OCI-LY7 (cell line): ENCODE results near the gene EHD4. TPM values are rescaled to one million over a fixed set of nuclear protein-coding genes. Genes with fewer than 3 reads are reported as not detected.

Experiments
- BruUV-seq: library from RNA; stranded (reverse); fragments of 400-500 nt; replicated peaks from 2 replicates; lab custom pipeline; 2021; lab: Mats Ljungman, UMichigan
- CTCF ChIA-PET: fragments of 300-600 bp; sonication (Branson Sonifier 250); formaldehyde crosslinking; loops from one replicate; lab custom pipeline; 2022; ENCODE audit warnings: antibody characterized with exemption; ENCODE audit not compliant: unreplicated experiment; lab: Charles Lee
- POLR2A ChIA-PET: fragments of 300-600 bp; sonication (Branson Sonifier 250); formaldehyde crosslinking; loops from one replicate; lab custom pipeline; 2022; ENCODE audit warnings: antibody characterized with exemption; lab: Charles Lee
- DNase-seq: peaks from one replicate; pipeline ENCODE4 v3.0.0-alpha.2; 2015; ENCODE audit warnings: low spot score
- H2AFZ ChIP-seq: fragments of 200-600 bp; sonication (generic), shearing (Covaris generic); 2 replicates; pipeline ENCODE4 v1.6.1; 2014; ENCODE audit warnings: mild to moderate bottlenecking, antibody characterized with exemption, low read length, moderate library complexity
- H3K27ac ChIP-seq: fragments of 200-600 bp; sonication (generic); 2 replicates; pipeline ENCODE4 v1.5.1; 2014; ENCODE audit warnings: mixed run types, low read depth, mild to moderate bottlenecking, moderate library complexity, low read length, inconsistent platforms; ENCODE audit not compliant: poor library complexity, severe bottlenecking
- H3K36me3 ChIP-seq: fragments of 200-600 bp; sonication (generic); 2 replicates; pipeline ENCODE4 v1.6.1; 2014; ENCODE audit warnings: mild to moderate bottlenecking, antibody characterized with exemption, low read length, moderate library complexity, mixed read lengths; ENCODE audit not compliant: insufficient read depth
- H3K4me1 ChIP-seq: fragments of 200-600 bp; sonication (generic); 2 replicates; pipeline ENCODE4 v1.5.1; 2014; ENCODE audit warnings: mild to moderate bottlenecking, low read length; ENCODE audit not compliant: insufficient read depth, poor library complexity, severe bottlenecking
- H3K4me2 ChIP-seq: fragments of 200-600 bp; sonication (generic); 2 replicates; pipeline ENCODE4 v1.6.1; 2014; ENCODE audit warnings: mild to moderate bottlenecking, low read length
- H3K4me3 ChIP-seq: fragments of 200-600 bp; sonication (generic); 2 replicates; pipeline ENCODE4 v1.5.1; 2014; ENCODE audit warnings: mild to moderate bottlenecking, low read depth, low read length; ENCODE audit not compliant: poor library complexity, severe bottlenecking
- H3K79me2 ChIP-seq: fragments of 200-600 bp; sonication (generic); 2 replicates; pipeline ENCODE4 v1.6.1; 2016; ENCODE audit warnings: low read depth, mild to moderate bottlenecking, low read length, moderate library complexity, mixed read lengths; ENCODE audit not compliant: insufficient read depth
- H3K9me2 ChIP-seq: fragments of 200-600 bp; sonication (generic); 2 replicates; pipeline ENCODE4 v1.6.1; 2016; ENCODE audit warnings: mild to moderate bottlenecking, low read length, mixed read lengths; ENCODE audit not compliant: insufficient read depth
- H3K9me3 ChIP-seq: fragments of 200-600 bp; sonication (generic); 2 replicates; pipeline ENCODE4 v1.6.1; 2014; ENCODE audit warnings: mild to moderate bottlenecking, mixed run types, low read length, mixed read lengths
- H4K20me1 ChIP-seq: fragments of 200-600 bp; sonication (generic); 2 replicates; pipeline ENCODE4 v1.6.1; 2014; ENCODE audit warnings: mild to moderate bottlenecking, antibody characterized with exemption, low read length, moderate library complexity, mixed read lengths; ENCODE audit not compliant: insufficient read depth
- EZH2phosphoT487 ChIP-seq: fragments of 200-600 bp; sonication (generic); IDR thresholded peaks from 2 replicates; pipeline ENCODE4 v1.6.1; 2018; ENCODE audit warnings: low read depth, borderline replicate concordance, mild to moderate bottlenecking, mixed run types, antibody characterized with exemption, low read length, moderate library complexity, mixed read lengths
- intact Hi-C: fragments of 100-400 bp; cut with micrococcal nuclease; formaldehyde crosslinking; loops from one replicate; pipeline ENCODE4 v1.10.0; 2022; ENCODE audit not compliant: unreplicated experiment
- total RNA-seq, 2 experiments: library from RNA; depleted of rRNA in 1 of 2; stranded (reverse); fragments of >200 nt in 1 of 2; shearing (Covaris generic) in 1 of 2; gene quantifications; 2 replicates each; pipeline ENCODE4 v1.2.3, GENCODE V29; 2014 to 2022
- TF ChIP-seq, protein P1 (sequence below): fragments of 200-600 bp; sonication (generic); conservative IDR thresholded peaks from 2 replicates; pipeline ENCODE4 v1.5.1; 2014; ENCODE audit warnings: mild to moderate bottlenecking, antibody characterized with exemption, low read length, moderate library complexity, mixed read lengths

Gene EHD4
- total RNA-seq, 2 experiments from 2014 or later, result 13.5 to 19.4 TPM

DNA sequence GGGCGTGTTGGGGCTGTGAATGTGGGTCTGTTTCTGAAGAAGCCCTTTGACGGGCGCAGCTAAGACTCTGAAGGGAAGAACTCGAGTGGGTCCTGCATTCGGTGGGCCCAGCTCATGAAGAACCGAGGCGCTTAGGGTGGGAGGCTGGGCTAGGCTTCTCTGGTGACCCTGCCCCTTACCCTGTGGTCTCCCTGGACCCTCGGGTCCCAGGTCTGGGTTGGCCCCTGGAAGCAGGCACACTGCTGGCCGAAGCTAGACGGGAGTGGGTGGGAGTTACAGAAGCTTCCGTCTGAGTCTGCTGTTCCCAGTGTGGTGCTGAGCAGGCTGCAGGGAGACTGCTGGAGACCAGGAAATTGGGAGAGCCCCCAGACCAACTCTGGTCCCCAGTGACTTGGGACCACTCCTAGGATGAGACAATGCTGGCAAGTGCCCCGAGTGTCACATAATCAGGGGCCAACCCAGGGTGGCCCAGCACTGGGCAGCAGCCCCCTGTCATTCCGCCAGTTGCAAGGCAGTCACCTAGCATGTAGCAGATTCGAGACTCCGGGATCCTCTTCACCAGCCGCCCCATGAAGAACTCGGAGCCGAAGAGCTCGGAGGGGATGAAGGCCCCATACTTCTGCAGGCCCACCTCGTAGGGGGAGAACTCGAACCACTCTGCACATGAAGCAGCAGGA, 16.7 kb upstream of the EHD4 start:
- intact Hi-C loops, result loop anchor here (1.0 kb wide), 3 partner anchors 70 to 148 kb away; no protein-coding TSS in a partner anchor
- DNase-seq, result no peak
- CTCF ChIA-PET, result interaction anchor here (1.0 to 1.6 kb wide), 2 partner anchors 68 to 71 kb away, joined by 3 to 4 read pairs; no protein-coding TSS in a partner anchor
- no peak for TF ChIP-seq EZH2phosphoT487
- TF ChIP-seq, protein P1, sequence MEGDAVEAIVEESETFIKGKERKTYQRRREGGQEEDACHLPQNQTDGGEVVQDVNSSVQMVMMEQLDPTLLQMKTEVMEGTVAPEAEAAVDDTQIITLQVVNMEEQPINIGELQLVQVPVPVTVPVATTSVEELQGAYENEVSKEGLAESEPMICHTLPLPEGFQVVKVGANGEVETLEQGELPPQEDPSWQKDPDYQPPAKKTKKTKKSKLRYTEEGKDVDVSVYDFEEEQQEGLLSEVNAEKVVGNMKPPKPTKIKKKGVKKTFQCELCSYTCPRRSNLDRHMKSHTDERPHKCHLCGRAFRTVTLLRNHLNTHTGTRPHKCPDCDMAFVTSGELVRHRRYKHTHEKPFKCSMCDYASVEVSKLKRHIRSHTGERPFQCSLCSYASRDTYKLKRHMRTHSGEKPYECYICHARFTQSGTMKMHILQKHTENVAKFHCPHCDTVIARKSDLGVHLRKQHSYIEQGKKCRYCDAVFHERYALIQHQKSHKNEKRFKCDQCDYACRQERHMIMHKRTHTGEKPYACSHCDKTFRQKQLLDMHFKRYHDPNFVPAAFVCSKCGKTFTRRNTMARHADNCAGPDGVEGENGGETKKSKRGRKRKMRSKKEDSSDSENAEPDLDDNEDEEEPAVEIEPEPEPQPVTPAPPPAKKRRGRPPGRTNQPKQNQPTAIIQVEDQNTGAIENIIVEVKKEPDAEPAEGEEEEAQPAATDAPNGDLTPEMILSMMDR, result no peak
- H3K36me3 ChIP-seq, result no peaks in the 10 kb centered on the region
- H4K20me1 ChIP-seq, result no peaks in the 10 kb centered on the region
- H3K9me3 ChIP-seq, result no peaks in the 10 kb centered on the region
- H3K4me2 ChIP-seq, result no peak overlapping the region
- H3K4me3 ChIP-seq, result no peak overlapping the region
- H3K4me1 ChIP-seq, result no peaks in the 10 kb centered on the region
- POLR2A ChIA-PET, result interaction anchor here (0.5 to 1.5 kb wide), 2 partner anchors 16 to 412 kb away, joined by 3 read pairs; partner anchors contain the start of gene EHD4
- no peak overlapping the region for H3K27ac ChIP-seq
- no peaks in the 10 kb centered on the region for H3K79me2 ChIP-seq
- H3K9me2 ChIP-seq, result no peaks in the 10 kb centered on the region
- no peak overlapping the region for H2AFZ ChIP-seq
- BruUV-seq, result no TSS peak

DNA sequence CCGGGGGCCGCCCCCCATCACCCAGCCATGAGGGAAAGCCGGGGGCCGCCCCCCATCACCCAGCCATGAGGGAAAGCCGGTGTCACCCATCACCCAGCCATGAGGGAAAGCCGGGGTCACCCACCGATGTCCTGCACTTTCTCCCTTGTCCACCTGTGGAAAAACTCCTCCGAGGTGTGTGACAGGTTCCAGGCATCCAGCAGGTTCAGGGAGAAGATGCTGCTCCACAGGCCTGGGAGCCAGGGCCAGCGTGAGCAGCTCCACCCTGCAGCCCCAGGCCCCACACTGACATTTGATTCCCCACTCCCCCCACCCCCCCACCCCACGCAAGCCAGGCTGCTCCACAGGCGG, 15.5 kb upstream of the EHD4 start:
- H4K20me1 ChIP-seq, result no peaks in the 10 kb centered on the region
- no peaks in the 10 kb centered on the region for H3K79me2 ChIP-seq
- BruUV-seq, result no TSS peak
- no peak overlapping the region for H2AFZ ChIP-seq
- no peak overlapping the region for H3K27ac ChIP-seq
- DNase-seq, result no peak
- no peak overlapping the region for H3K4me3 ChIP-seq
- intact Hi-C loops, result no loop called here
- ChIA-PET CTCF (no interaction called here), POLR2A (interaction anchor here (0.6 kb wide), 1 partner anchor 110 kb away, joined by 3 read pairs; no protein-coding TSS in a partner anchor)
- H3K9me2 ChIP-seq, result no peaks in the 10 kb centered on the region
- no peaks in the 10 kb centered on the region for H3K9me3 ChIP-seq
- no peaks in the 10 kb centered on the region for H3K36me3 ChIP-seq
- TF ChIP-seq EZH2phosphoT487, result no peak
- TF ChIP-seq, protein P1, result no peak
- no peaks in the 10 kb centered on the region for H3K4me1 ChIP-seq
- no peak overlapping the region for H3K4me2 ChIP-seq
